Stimulated activated CD8-positive, alpha-beta memory T cell treated with anti-CD3 and anti-CD28 coated beads, Interleukin-12 subunit alpha, Interleukin-12 subunit beta, amount 100 ng/mL, for 4 hours (primary cell): ENCODE data around the gene RSRC1.
"Not testable (repeated sequence)": the region's sequence is repeated elsewhere in the genome, so short reads cannot be mapped to it uniquely, and the experiment has no call there.

Source experiments
- DNase-seq: peaks from one replicate; pipeline ENCODE4 v3.0.0-alpha.2; 2020; ENCODE audit warnings: low read depth

The RSRC1 gene

DNA sequence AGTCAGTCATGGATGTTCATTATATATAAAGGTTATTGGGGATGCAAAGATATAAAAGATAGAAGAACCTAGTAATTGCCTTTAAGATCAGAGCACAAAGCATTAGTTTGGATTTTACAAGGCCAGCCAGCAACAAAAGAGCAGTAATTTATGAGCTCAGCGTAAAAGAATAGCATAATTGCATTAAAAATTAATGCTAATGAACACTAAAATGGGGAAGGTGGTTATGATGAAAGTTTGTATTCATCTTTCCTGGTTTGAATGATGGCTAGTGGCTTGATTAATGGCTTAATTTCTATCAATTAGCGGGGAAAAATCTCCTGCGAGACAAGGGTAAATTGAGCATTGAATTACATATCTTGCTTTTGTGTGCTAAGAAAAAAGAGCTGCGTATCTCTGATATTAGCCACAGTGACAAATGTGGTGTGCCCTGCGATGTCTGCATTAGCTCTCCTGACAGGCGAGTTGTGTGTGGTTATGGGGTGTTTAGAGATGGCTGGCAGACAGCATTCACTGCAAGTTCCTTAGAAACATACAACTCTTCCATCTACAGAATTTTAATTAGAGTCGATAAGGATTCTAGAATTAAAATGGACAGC lies 418.3 kb downstream of the RSRC1 start:
- DNase-seq: no peak

DNA sequence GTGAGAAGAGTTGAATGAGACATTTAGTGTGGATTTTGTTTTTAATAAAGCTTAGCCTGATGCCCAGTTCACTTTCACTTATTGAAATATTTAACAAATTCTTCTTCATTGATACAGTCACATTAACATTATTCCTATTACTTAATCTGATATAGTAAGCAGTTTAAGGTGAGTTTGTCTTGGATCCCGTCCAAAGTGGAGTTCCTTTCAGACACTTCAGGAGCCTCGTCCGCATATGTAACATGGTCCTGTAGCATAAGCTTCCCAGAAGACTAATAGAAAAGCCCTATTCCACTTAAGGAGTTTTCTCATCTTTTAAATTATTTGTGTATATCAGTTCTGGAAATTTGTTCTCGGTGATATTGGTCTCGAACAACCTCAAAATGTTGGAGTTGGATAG lies 421.4 kb downstream of the RSRC1 start:
- no peak for DNase-seq

DNA sequence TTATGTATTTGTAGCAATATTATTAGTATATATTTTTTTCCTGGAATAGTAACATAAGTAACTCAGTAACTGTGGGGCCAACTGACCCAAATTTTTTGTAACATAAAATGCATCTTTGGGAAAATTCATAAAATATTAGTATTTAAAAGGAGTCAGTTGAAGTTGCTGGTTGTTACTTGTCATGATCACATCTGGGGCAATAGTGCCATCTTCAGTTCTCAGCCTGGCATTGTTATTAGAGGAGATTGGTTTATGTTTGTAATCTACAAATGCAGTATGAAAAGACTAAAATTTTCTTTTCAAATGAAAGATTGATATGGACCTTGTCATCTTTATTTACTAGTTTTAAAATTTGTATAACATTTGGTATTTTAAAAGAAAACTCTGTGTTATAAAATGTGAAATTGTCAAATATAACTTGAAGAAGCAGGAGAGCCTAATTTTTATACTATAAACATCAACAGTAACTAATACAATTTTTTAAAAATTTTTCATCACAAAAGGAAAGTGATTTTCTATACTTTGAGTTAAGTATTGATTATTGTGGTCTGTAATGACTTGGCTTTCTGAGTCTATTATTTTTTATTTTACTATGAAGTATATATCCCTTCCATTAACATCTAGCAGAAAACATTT lies 422.3 kb downstream of the RSRC1 start:
- DNase-seq: no peak

DNA sequence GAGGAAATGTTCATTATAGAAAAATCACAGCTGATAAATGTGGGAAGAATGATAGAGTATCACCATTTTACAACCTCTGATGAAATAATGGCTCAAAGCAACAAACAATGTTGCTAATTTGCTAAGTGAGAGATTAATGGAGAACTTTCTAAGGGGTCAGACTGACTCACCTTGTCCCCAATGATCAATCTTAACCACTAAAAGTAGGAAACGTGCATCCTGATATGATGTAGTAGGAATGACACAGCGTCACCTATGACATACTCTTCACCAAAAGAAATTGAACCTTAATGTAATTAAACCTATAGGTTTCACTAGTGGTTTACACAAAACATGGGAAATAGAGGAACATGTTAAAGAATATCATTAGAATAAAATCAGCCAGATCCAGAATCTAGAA lies 426.0 kb downstream of the RSRC1 start:
- no peak for DNase-seq

DNA sequence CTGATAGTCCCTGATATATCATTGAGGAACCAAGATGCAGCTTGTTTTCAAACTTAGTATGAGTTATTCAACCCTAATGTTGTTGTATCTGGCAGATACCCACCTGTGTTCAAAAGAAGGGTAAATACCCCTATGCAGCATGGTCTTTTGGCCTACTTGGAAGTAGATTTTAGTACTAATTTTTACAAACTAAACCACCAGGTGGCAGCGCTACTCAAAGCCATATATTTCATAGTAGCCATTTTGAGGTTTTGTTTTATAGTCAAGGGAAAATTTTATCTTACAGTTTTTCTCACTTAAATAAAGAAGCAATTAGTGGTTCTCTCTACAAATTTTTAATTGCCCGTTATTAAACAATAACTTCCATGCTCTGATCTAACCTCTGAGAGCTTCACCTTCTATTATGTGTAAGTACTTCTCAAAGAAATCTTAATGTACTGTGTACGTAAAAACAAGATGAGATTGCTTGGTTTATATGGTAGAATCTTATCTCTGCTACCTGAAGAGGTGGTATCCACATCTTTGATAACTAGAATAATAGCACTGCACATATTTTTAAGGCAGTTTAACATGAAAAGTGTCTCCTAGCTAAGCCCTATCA lies 429.6 kb downstream of the RSRC1 start:
- no peak for DNase-seq

DNA sequence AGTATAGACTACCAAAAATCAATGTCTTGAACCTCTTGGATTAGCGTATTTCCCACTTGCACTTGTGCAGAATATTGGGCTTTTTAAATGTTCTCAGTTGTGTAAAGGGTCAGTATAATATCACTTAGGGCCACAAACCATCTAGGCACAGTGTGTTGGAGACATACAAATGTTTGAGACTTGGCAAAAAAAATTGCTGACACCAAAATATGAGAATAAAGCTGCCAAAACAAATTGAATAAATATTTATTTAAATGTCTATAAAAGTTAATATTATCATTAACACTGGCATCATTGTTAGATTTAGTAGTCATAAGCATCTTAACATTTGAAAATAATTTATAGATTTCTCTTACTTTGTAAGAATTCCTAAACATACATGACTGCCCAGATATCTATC lies 430.2 kb downstream of the RSRC1 start:
- DNase-seq: no peak

DNA sequence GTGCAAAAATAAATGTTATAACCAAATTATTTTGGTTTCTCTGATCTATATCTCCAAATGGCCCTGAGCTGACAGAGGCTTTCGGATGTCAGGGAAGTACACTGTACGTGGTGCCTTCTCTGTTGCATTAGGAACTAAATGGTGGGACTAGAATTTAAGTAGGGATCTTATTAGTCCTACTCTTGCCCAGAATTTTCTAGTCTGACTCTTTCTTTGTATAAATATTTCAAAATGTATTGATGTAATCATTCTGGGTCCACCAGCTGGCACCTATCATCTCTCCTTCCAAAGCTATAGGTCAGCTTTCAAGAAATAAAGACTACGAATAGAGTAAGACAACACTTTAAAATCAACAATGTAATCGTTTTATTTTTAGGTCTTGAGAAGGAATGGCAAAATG lies 438.8 kb downstream of the RSRC1 start:
- DNase-seq: no peak

DNA sequence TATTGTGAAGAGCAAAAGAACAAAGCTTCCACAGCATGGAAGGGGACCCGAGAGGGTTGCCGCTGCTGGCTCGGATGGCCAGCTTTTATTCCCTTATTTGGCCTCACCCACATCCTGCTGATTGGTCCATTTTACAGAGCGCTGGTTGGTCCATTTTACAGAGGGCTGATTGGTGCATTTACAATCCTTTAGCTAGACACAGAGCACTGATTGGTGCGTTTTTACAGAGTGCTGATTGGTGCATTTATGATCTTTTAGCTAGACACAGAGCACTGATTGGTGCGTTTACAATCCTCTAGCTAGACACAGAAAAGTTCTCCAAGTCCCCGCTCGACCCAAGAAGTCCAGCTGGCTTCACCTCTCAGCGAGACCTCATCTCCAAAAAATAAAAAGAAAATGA lies 440.0 kb downstream of the RSRC1 start:
- DNase-seq: not testable (repeated sequence)

DNA sequence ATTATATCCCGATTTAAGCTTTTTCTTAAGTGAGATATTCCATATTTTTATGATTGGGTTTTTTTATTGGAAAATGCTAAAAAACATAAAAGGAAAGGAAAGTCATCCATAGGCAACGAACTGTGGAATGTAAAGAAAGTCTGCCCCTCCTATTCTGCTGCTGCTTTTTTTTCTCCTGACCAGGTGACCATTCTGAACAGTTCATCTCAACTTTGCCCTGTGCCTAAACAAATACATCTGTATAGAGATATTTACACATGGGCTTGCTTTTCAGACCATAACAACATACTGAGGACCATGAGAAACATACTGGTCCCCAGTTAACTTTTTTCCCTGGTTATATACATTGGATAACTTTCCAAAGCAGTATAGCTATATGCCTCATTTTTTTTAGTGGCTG lies 442.2 kb downstream of the RSRC1 start:
- DNase-seq: no peak

DNA sequence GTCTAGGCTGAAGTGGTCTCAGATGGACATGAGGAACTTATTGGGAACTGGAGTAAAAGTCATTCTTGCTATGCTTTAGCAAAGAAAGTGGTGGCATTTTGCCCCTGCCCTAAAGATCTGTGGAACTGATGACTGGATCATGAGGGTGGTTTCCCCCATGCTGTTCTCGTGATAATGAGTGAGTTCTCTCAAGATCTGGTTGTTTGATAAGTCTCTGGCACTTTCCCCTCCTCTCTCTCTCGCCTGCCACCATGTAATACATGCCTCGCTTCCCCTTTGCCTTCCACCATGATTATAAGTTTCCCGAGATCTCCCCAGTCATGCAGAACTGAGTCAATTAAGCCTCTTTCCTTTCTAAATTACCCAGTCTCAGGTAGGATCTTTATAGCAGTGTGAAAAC lies 449.6 kb downstream of the RSRC1 start:
- DNase-seq: no peak

DNA sequence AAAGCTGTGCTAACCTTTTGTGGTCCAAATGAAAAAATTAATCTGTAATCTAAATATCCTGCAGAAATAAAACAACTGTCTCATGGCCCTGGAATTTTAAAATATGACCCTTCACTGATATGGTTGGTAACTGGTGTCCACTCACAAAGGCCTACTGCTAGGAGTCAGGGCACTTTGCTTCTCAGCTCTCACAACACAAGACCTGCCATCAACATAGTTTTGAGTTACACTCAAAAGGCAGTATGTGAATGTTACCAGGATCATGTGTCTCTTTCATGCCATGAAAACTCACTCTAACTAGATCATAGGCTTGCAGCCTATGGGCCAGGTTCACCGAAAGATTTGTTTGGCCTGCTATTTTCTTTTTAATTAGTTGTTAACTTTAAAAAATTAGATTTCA lies 451.1 kb downstream of the RSRC1 start:
- no peak for DNase-seq

DNA sequence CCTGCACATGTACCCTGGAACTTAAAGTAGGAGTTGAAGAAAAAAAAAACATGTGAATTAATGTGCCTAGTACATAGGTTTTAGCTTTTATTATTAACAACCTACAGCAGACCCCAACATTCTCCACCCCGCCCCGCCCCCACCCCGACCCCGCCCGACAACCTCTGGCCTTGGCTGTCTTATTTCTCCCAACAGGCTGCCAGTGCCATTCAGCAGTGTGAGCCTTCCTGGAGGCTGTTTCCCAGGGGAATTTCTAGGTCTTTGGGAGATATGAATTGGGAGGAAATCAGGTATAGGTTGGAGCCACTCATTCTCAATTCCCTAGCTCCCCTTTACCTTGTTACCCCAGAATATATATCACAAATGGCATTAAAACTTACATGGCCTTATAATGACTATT lies 452.8 kb downstream of the RSRC1 start:
- DNase-seq: no peak

DNA sequence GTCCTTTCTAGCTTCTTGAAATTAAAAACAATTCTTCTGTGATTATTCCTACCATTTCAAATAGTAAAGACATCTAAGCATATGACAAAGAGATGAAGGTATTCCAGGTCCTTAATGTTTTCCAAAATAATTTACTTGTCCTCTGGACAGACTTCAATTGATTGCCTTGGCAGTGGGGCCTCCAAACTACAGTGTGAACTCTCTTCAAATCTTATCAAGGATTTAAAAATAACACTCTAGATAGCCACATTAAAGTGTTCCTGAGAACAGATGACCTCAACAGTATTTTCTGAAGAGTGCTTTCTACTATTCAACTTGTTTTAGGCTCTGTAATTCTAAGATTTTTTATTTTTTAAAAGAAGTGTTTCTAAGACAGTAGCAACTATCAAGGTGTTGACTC lies 453.2 kb downstream of the RSRC1 start:
- no peak for DNase-seq

DNA sequence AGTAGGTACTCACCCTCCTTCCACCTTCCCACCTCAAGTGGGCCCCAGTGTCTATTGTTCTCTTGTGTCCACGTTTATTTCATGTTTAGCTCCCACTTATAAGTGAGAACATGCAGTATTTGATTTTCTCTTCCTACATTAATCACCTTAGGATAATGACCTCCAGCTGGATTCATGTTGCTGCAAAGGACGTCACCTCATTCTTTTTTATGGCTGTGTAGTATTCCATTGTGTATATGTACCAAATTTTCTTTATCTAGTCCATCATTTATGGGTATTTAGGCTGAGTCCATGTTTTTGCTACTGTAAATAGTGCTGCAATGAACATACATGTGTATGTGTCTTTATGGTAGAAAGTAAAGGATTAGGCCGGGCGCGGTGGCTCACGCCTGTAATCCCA lies 455.2 kb downstream of the RSRC1 start:
- no peak for DNase-seq

DNA sequence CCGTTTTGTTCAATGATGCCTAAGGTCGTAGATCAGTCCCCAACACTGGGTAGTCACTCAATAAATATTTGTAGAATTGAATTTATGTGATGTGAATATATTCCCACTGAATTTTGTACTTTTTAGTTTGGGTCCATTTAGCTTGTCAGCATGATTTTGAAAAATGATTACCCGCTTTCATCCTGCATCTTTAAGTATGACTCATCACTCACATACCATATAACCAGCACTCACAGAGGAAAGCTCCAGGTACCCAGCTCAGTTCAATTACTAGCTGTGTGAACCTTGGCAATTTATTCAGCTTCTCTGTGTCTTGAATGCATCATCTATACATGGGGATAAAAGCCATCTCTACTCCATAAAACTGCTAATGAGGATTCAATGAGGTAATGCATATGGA lies 458.9 kb downstream of the RSRC1 start:
- DNase-seq: no peak

DNA sequence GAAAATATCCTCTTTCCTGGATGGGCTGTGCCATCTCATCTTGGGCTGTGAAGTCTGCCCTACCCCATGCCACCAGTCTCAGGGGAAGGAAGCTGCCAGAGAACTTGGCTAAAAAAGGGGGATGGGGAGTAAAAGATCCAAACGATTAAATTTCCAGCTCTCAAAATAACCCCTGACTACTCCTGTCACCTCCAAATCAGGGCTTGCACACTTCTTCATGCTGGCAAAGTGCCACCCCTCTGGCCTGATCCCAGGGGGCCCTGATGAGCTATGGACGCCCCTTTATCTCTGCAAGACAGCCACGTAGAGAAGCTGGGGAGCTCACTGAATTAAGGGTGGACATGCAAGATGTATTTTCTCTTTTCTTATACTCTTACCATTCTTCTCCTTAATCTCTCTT lies 459.9 kb downstream of the RSRC1 start:
- no peak for DNase-seq

DNA sequence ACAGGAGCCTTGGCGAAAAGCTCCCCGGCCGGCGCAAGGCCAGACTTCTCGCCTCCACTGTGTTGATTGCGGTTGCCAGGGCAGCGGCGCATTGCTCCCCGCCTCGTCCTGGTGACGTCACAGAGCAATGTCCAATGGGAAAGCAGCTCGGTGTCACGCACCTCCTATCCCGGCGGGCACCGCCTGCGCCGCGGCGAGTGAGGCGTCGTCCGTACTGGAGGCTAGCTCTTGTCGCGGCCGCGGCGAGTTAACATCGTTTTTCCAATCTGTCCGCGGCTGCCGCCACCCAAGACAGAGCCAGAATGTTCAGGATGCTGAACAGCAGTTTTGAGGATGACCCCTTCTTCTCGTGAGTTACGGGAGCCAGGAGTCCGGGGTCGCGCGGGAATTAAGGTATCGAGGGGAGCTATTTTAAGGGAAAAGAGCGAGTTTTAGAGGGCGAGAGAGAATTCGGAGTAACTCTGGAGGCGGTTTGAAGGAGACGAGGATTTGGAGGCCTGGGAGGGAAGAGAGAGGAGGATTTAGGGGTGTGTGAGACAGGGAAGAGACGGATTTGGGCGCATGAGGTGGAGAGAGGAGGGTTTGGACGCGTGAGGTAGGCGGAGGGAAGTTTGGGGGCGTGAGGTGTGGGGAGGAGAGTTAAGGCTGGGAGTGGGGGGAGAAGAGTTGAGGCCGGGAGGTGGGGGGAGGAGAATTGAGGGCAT lies 461.3 kb downstream of the RSRC1 start, which contains the start of gene MLF1:
Gene MLF1 (plus strand): TSS at position 196 of the 704 bp plus-strand sequence. CDS start 107 bp downstream, at position 303.
- DNase-seq: peak; percentile 56

DNA sequence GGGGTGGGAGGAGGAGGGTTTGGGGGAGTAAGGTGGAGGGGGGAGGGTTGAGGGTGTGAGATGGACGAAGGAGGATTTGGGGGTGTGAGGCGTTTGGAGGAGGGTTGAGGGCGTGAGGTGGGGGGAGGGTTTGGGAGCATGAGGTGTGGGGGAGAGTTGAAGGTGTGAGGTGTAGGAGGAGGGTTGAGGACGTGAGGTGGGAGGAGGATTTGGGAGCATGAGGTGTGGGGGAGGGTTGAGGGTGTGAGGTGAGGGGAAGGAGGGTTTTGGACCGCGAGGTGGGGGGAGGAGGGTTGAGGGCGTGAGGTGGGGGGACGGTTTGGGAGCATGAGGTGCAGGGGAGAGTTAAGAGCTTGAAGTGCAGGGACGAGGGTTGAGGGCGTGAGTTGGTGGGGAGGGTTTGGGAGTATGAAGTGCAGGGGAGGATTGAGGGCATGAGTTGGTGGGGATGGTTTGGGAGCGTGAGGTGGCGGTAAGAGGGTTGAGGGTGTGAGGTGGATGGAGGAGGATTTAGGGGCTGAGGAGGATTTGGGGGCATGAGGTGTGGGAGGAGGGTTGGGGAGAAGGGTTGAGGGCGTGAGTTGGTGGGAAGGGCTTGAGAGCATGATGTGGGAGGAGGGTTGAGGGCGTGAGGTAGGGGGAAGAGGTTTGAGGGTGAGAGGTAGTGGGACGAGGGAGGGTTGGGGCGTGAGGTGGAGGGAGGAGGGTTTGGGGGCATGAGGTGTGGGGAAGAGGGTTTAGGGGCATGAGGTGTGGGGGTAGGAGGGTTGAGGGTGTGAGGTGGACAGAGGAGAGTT lies 462.3 kb downstream of the RSRC1 start:
- DNase-seq: no peak

DNA sequence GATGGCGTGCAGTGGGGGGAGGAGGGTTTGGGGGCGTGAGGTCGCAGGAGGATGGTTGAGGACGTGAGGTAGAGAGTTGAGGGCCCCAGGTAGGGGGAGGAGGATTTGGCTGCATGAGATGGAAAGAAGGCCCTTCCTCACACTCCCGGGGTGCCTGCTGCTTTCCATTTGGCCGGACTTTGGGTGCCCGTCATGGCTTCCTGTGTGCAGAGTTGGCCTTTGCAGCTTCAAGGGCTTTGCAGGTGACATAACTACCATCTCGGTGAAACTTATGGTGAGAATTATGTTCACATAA lies 462.8 kb downstream of the RSRC1 start:
- no peak for DNase-seq

DNA sequence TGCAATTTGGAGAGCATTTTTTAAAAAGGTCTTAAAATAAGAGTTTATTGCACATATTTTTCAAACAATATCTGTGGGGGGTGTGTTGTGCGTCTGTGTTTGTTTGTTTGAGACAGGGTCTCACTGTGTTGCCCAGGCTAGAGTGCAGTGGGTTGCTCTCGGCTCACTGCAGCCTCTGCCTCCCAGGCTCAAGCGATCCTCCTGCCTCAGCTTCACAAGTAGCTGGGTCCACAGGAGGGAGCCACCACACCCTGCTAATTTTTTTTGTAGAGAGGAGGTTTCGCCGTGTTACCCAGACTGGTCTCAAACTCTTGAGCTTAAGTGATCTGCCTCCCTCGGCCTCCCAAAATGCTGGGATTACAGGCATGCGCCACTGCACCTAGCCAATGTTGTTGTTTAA lies 463.8 kb downstream of the RSRC1 start:
- DNase-seq: no peak

DNA sequence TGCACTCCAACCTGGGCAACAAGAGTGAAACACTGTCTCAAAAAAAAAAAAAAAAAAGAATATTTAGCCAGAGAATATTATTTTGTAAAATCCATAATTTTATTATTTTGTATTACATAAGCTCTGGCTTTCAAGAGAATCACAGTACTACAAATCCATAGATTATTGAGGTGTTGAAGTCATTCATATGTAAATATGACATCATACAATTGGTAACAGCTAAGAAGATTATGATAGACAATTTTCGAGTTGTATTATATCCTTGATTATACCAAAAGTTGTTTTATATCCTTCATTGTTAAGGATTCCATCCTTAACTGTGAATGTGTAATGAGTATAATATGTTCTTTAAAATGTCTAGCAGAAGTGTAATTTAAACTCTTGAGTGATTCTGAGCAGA lies 464.8 kb downstream of the RSRC1 start:
- no peak for DNase-seq

DNA sequence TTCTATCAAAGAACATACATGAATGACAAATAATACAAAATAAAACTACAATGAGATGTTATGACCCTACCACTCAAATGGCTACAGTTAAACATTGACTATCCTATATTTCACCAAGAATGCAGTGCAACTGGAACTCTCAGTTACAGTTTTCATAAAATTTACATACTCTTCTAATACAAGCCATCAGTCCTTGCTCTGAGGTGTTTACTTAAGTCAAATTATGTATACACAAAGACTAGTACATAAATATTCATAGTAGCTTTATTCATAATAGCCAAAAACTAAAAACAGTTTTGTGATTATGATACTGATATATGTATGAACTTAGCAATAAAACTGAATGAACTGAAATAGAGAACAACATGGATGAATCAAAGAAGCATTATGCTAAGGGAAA lies 480.3 kb downstream of the RSRC1 start:
- DNase-seq: no peak
